Stimulated activated CD8-positive, alpha-beta memory T cell treated with anti-CD3 and anti-CD28 coated beads, Interleukin-15, amount 100 ng/mL, for 1 hour (primary cell): Measurements from ENCODE around the gene BOC.

Experiments
- DNase-seq: peaks from one replicate; pipeline ENCODE4 v3.0.0-alpha.2; 2020; ENCODE audit warnings: low read depth

The BOC gene

GRCh38 chr3:113225286-113225685 is 13.9 kb downstream of the BOC start:
- DNase-seq: no peak

GRCh38 chr3:113226491-113226890 is 15.1 kb downstream of the BOC start:
- DNase-seq: no peak

GRCh38 chr3:113227146-113227545 is 15.8 kb downstream of the BOC start:
- no peak for DNase-seq

- no peak for DNase-seq
Measured at GRCh38 chr3:113228498-113229286, 17.3 kb downstream of the BOC start.

- DNase-seq: no peak
Measured at GRCh38 chr3:113231391-113231790, 20.0 kb downstream of the BOC start.

GRCh38 chr3:113231827-113232253 is 20.5 kb downstream of the BOC start:
- DNase-seq: no peak

GRCh38 chr3:113232342-113232741 is 21.0 kb downstream of the BOC start:
- no peak for DNase-seq

- DNase-seq: no peak
Measured at GRCh38 chr3:113233497-113233896, 22.1 kb downstream of the BOC start.

- no peak for DNase-seq
Measured at GRCh38 chr3:113234028-113234427, 22.7 kb downstream of the BOC start.

GRCh38 chr3:113234688-113235260 is 23.4 kb downstream of the BOC start:
- no peak for DNase-seq

GRCh38 chr3:113238503-113238902 is 27.1 kb downstream of the BOC start:
- no peak for DNase-seq

- no peak for DNase-seq
Measured at GRCh38 chr3:113240841-113241240, 29.5 kb downstream of the BOC start.

- DNase-seq: no peak
Measured at GRCh38 chr3:113241292-113242095, 30.1 kb downstream of the BOC start.

GRCh38 chr3:113242096-113242581 is 30.8 kb downstream of the BOC start:
- DNase-seq: no peak

GRCh38 chr3:113243071-113243470 is 31.7 kb downstream of the BOC start:
- DNase-seq: no peak

- no peak for DNase-seq
Measured at GRCh38 chr3:113243846-113244245, 32.5 kb downstream of the BOC start.

- DNase-seq: no peak
Measured at GRCh38 chr3:113245761-113246161, 34.4 kb downstream of the BOC start.

- DNase-seq: no peak
Measured at GRCh38 chr3:113247068-113247467, 35.7 kb downstream of the BOC start.

GRCh38 chr3:113247675-113248458 is 36.5 kb downstream of the BOC start:
- DNase-seq: no peak

GRCh38 chr3:113249111-113249510 is 37.8 kb downstream of the BOC start:
- DNase-seq: no peak

GRCh38 chr3:113249601-113250000 is 38.2 kb downstream of the BOC start:
- no peak for DNase-seq

- DNase-seq: no peak
Measured at GRCh38 chr3:113250566-113250965, 39.2 kb downstream of the BOC start.
